K562 (cell line): ENCODE results near the gene SNX9. TPM values are rescaled to one million over a fixed set of nuclear protein-coding genes. Genes with fewer than 3 reads are reported as not detected.

Experiments used
- ATAC-seq: fragments of 200-7000 bp; cut with Tn5 transposase; 3 replicates; pipeline ENCODE4 v1.9.1; 2020; ENCODE audit warnings: moderate library complexity
- BruUV-seq: library from RNA; stranded (reverse); fragments of 400-500 nt; replicated peaks from 2 replicates; lab custom pipeline; 2021; lab: Mats Ljungman, UMichigan
- CTCF ChIA-PET: fragments of 300-600 bp; formaldehyde crosslinking; extraction: SDS; loops from one replicate; lab custom pipeline; 2021; ENCODE audit warnings: low intra/inter-chr PET ratio; lab: Yijun Ruan, JAX
- POLR2A ChIA-PET: fragments of 300-600, 350-650 bp; sonication (Branson Sonifier 250); formaldehyde crosslinking; extraction: SDS; loops from one replicate; lab custom pipeline; 2021; ENCODE audit warnings: antibody characterized with exemption, inconsistent platforms; lab: Yijun Ruan, JAX
- DNase-seq, 4 experiments: peaks; one replicate each; pipeline versions ENCODE4 v3.0.0 to v3.0.0-alpha.2; 2011 to 2018; ENCODE audit warnings: low spot score in 3 of 4, mixed read lengths in 3 of 4; ENCODE audit errors: extremely low read depth in 1 of 4
- FAIRE-seq: peaks from 2 replicates; lab custom pipeline; 2011; peaks lifted over from hg19 to GRCh38; lab: Jason Lieb, UNC
- H2AFZ ChIP-seq: 2 replicates; pipeline ENCODE4 v1.6.0; 2011; ENCODE audit warnings: low read depth, low read length, control low read depth, inconsistent platforms
- H3K27ac ChIP-seq: fragments of 200-600 bp; 3 replicates; pipeline ENCODE4 v1.8.0; 2011; ENCODE audit warnings: low read depth, mild to moderate bottlenecking, control low read depth, inconsistent platforms, low read length, moderate library complexity, mixed read lengths; ENCODE audit errors: extremely low read depth
- H3K27me3 ChIP-seq, 2 experiments: fragments of 300-600 bp in 1 of 2; 2 replicates in 1 of 2; 3 replicates in 1 of 2; pipeline versions ENCODE4 v1.6.0 to v1.8.0; 2011; ENCODE audit warnings: inconsistent platforms in 2 of 2, low read length in 2 of 2, mild to moderate bottlenecking in 1 of 2, mixed read lengths in 1 of 2, moderate library complexity in 1 of 2; ENCODE audit not compliant: control insufficient read depth in 2 of 2, insufficient read depth in 2 of 2
- H3K36me3 ChIP-seq: fragments of 300-600 bp; 3 replicates; pipeline ENCODE4 v1.8.0; 2011; ENCODE audit warnings: mild to moderate bottlenecking, low read length, inconsistent platforms; ENCODE audit not compliant: control insufficient read depth, insufficient read depth
- H3K4me1 ChIP-seq, 2 experiments: fragments of 200-600 bp in 1 of 2; replicated peaks in 1 of 2; 2 replicates in 1 of 2; 3 replicates in 1 of 2; pipeline versions ENCODE4 v1.5.1 to v1.8.0; 2011; ENCODE audit warnings: inconsistent platforms in 2 of 2, low read length in 2 of 2, mild to moderate bottlenecking in 1 of 2, mixed read lengths in 1 of 2, moderate library complexity in 1 of 2; ENCODE audit not compliant: control insufficient read depth in 2 of 2, insufficient read depth in 2 of 2
- H3K4me2 ChIP-seq: 2 replicates; pipeline ENCODE4 v1.6.1; 2011; ENCODE audit warnings: low read length, control low read depth, inconsistent platforms, mixed read lengths; ENCODE audit not compliant: insufficient read depth
- H3K4me3 ChIP-seq: fragments of 200-600 bp; sonication (generic), shearing (Covaris generic); 2 replicates; pipeline ENCODE4 v1.5.1; 2016; ENCODE audit warnings: control low read depth, inconsistent platforms
- H3K79me2 ChIP-seq: fragments of 200-600 bp; 3 replicates; pipeline ENCODE4 v1.8.0; 2011; ENCODE audit warnings: low read length, inconsistent platforms; ENCODE audit not compliant: control insufficient read depth, insufficient read depth
- H3K9ac ChIP-seq, 2 experiments: 2 replicates each; pipeline versions ENCODE4 v1.6.0 to v1.6.1; 2011; ENCODE audit warnings: low read depth in 2 of 2, low read length in 2 of 2, control low read depth in 1 of 2, inconsistent platforms in 1 of 2, mild to moderate bottlenecking in 1 of 2, mixed read lengths in 1 of 2; ENCODE audit not compliant: insufficient read depth in 1 of 2
- H3K9me1 ChIP-seq: one replicate; pipeline ENCODE4 v1.6.0; 2011; ENCODE audit warnings: inconsistent platforms, mild to moderate bottlenecking, low read length, moderate library complexity; ENCODE audit not compliant: control insufficient read depth, insufficient read depth
- H3K9me3 ChIP-seq: replicated peaks from 2 replicates; pipeline ENCODE4 v1.5.1; 2011; ENCODE audit warnings: low read depth, low read length, inconsistent platforms; ENCODE audit not compliant: control insufficient read depth, insufficient read depth
- H4K20me1 ChIP-seq: replicated peaks from 2 replicates; pipeline ENCODE4 v1.6.1; 2011; ENCODE audit warnings: low read length, inconsistent platforms, mixed read lengths; ENCODE audit not compliant: control insufficient read depth, insufficient read depth
- CCNT2 ChIP-seq: IDR thresholded peaks from 2 replicates; pipeline ENCODE4 v1.6.1; 2011; ENCODE audit warnings: borderline replicate concordance, low read depth, mild to moderate bottlenecking, moderate library complexity, mixed read lengths, low read length; ENCODE audit not compliant: insufficient read length; ENCODE audit errors: extremely low read depth
- CGGBP1 ChIP-seq: fragments of 250-450 bp; sonication (Bioruptor Pico); IDR thresholded peaks from 2 replicates; pipeline ENCODE4 v1.9.0; 2021; ENCODE audit warnings: mild to moderate bottlenecking
- GABPB1 ChIP-seq: sonication (generic); formaldehyde crosslinking; IDR thresholded peaks from 2 replicates; pipeline ENCODE4 v1.8.0; 2022; ENCODE audit warnings: mild to moderate bottlenecking, missing genetic modification reagents
- GATAD2A ChIP-seq: fragments of 450-650 bp; IDR thresholded peaks from 2 replicates; pipeline ENCODE4 v1.6.1; 2017
- HNRNPLL ChIP-seq: fragments of 200-400 bp; formaldehyde crosslinking; IDR thresholded peaks from 2 replicates; pipeline ENCODE4 v1.6.1; 2017; ENCODE audit warnings: low read length, low read depth, mild to moderate bottlenecking; ENCODE audit not compliant: poor library complexity, severe bottlenecking
- MBD2 ChIP-seq: sonication (generic); IDR thresholded peaks from 2 replicates; pipeline ENCODE4 v1.6.1; 2016; ENCODE audit warnings: low read depth, borderline replicate concordance
- PHTF2 ChIP-seq: fragments of 250-450 bp; sonication (Bioruptor Pico); IDR thresholded peaks from 2 replicates; pipeline ENCODE4 v1.5.0; 2021; ENCODE audit warnings: mild to moderate bottlenecking
- RB1 ChIP-seq: fragments of 450-650 bp; IDR thresholded peaks from 2 replicates; pipeline ENCODE4 v1.6.1; 2017; ENCODE audit warnings: low read depth, mild to moderate bottlenecking
- STAT6 ChIP-seq: sonication (generic); formaldehyde crosslinking; IDR thresholded peaks from 2 replicates; pipeline ENCODE4 v1.8.1; 2023; ENCODE audit warnings: mild to moderate bottlenecking, missing genetic modification reagents
- TAF15 ChIP-seq: fragments of 200-400 bp; formaldehyde crosslinking; IDR thresholded peaks from 2 replicates; pipeline ENCODE4 v1.6.1; 2017; ENCODE audit warnings: mild to moderate bottlenecking, low read depth, low read length, moderate library complexity
- TAF7 ChIP-seq: fragments of 450-650 bp; IDR thresholded peaks from 2 replicates; pipeline ENCODE4 v1.6.1; 2016; ENCODE audit warnings: missing genetic modification characterization, missing compliant biosample characterization
- TRIM24 ChIP-seq, 2 experiments: fragments of 450-650 bp; IDR thresholded peaks; 2 replicates each; pipeline ENCODE4 v1.6.1; 2016
- WGBS: fragments of 100-300 bp; shearing (Covaris generic); methylation state at CpG from one replicate; pipeline ENCODE4 v1.1.6; 2016; ENCODE audit warnings: low coverage, mixed read lengths; ENCODE audit not compliant: insufficient coverage; ENCODE audit errors: missing lambda C conversion rate; 5-methylcytosine and 5-hydroxymethylcytosine counted together
- in situ Hi-C: fragments of 300-500 bp; cut with MboI; formaldehyde crosslinking; loops from 4 replicates; pipeline ENCODE4 v1.15.0; 2018; ENCODE audit warnings: inconsistent platforms, mixed read lengths
- intact Hi-C: fragments of 100-400 bp; cut with micrococcal nuclease; formaldehyde crosslinking; loops from 2 replicates; pipeline ENCODE4 v1.14.2; 2022
- polyA plus RNA-seq, 8 experiments: library from polyadenylated mRNA; depleted of rRNA in 4 of 8; stranded (reverse) in 5 of 8; unstranded in 3 of 8; fragments of >200 nt; fragmentation: Nextera tagmentation in 2 of 8; fragmentation: Illumina TruSeq in 1 of 8; extraction: Ambion mirVana in 2 of 8; extraction: Trizol in 1 of 8; gene quantifications; 2 replicates each; pipeline versions ENCODE4 v1.2.1 to v1.2.3, GENCODE V29; 2011 to 2014; ENCODE audit warnings: inconsistent platforms in 1 of 8, missing spikeins in 1 of 8
- total RNA-seq, 7 experiments: library from RNA; depleted of rRNA in 6 of 7; stranded (reverse); fragments of >200 nt in 6 of 7; fragmentation: Illumina TruSeq in 2 of 7; extraction: Trizol in 2 of 7; gene quantifications; 2 replicates each; pipeline versions ENCODE4 v1.2.1 to v1.2.3, GENCODE V29; 2011 to 2021; ENCODE audit warnings: low replicate concordance in 1 of 7
- TF ChIP-seq, protein P1 (sequence below): fragments of 150-350 bp; conservative IDR thresholded peaks from 2 replicates; pipeline ENCODE4 v1.6.1; 2014; ENCODE audit warnings: low read length

SNX9 gene
- total and polyA plus RNA-seq, 9 of the 15 experiments (the other 6 are each of a cell fraction or from before 2014, with no cell fraction given): 6.0 to 81.7 (median 57.1) TPM

DNA sequence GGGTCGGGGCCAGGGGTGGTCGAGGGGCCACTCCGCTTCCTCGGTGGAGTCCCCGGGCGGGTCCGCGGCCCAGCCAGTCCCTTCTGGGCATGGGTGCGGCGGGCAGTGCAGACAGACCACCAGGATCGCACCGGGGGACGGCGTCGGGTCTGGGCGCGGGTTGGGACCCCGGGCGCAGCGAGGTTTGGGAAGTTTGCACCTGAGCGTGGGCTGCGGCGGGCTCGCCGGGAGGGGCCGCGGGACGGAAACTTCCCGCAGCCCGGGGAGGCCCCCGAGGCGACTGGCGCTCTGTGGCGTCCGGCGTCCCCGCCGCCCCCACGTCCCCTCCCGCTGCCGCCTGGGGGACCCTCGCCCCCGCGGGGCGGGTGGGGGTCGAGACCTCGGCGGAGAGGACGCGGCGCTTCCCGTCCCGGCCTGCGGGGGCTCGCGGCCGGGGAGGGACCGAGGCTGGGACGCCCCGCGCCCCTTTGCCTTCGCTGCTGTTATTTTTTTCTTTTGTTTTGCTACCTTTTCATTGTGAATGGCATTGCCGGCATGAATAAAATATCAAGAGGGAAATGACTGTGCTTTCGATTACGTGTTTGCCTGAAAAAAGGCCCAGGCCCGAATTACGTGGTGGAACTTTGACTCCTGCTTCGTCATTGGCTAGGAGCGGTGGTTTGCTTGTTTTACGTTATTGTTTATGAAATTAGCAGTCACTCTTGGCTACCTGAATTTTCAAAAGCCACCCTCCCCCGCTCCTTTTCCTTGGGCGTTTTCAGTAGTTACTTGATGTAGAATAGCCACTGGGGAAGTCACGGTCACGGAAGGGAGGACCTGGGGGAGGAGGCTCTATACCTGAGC is 703 bp downstream of the SNX9 start:
- peak overlapping the region; percentile 86 for H3K4me2 ChIP-seq
- no peaks in the 10 kb centered on the region for H3K27me3 ChIP-seq
- peaks cover 16% of the 10 kb centered on the region in 2 experiments; a peak in 4 of 5 replicates for H3K4me1 ChIP-seq
- no TSS peak for BruUV-seq
- in situ Hi-C loops: no loop called here
- H4K20me1 ChIP-seq: no peaks in the 10 kb centered on the region
- under 1% methylated on average over 38 of the region's 74 CpGs for WGBS
- peak overlapping the region; percentile 91 for H3K27ac ChIP-seq
- H3K79me2 ChIP-seq: peaks cover 51% of the 10 kb centered on the region
- peaks cover 4% of the 10 kb centered on the region; the same call in 2 of the 3 replicates for H3K36me3 ChIP-seq
- POLR2A ChIA-PET: interaction anchor here (1.6 kb wide), 1 partner anchor 16 kb away, joined by 5 read pairs; no protein-coding TSS in a partner anchor
- peak; percentile 56 to 85 (median 72) for DNase-seq
- peak overlapping the region; percentile 68 for H3K4me3 ChIP-seq
- peak overlapping the region; percentile 96 to 99 for H3K9ac ChIP-seq
- CTCF ChIA-PET: no interaction called here
- H3K9me3 ChIP-seq: no peaks in the 10 kb centered on the region; the same call in 1 of the 2 replicates
- intact Hi-C loops: loop anchor here (2.0 kb wide), 2 partner anchors 37 to 61 kb away; no protein-coding TSS in a partner anchor
- peak overlapping the region; percentile 50 for H2AFZ ChIP-seq
- FAIRE-seq: peak; percentile 80
- ATAC-seq: peak; percentile 59
- H3K9me1 ChIP-seq: no peaks in the 10 kb centered on the region
- TF ChIP-seq, protein P1, sequence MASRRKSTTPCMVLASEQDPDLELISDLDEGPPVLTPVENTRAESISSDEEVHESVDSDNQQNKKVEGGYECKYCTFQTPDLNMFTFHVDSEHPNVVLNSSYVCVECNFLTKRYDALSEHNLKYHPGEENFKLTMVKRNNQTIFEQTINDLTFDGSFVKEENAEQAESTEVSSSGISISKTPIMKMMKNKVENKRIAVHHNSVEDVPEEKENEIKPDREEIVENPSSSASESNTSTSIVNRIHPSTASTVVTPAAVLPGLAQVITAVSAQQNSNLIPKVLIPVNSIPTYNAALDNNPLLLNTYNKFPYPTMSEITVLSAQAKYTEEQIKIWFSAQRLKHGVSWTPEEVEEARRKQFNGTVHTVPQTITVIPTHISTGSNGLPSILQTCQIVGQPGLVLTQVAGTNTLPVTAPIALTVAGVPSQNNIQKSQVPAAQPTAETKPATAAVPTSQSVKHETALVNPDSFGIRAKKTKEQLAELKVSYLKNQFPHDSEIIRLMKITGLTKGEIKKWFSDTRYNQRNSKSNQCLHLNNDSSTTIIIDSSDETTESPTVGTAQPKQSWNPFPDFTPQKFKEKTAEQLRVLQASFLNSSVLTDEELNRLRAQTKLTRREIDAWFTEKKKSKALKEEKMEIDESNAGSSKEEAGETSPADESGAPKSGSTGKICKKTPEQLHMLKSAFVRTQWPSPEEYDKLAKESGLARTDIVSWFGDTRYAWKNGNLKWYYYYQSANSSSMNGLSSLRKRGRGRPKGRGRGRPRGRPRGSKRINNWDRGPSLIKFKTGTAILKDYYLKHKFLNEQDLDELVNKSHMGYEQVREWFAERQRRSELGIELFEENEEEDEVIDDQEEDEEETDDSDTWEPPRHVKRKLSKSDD: no peak
- no peak for TF ChIP-seq CGGBP1 (CRISPR knock-in tag)
- no peak for TF ChIP-seq STAT6
- no peak for TF ChIP-seq CCNT2
- TF ChIP-seq MBD2: no peak
- peak; percentile 73 for TF ChIP-seq HNRNPLL
- peak; percentile 49 for TF ChIP-seq RB1
- TF ChIP-seq PHTF2 (CRISPR knock-in tag): no peak
- TF ChIP-seq TAF15: no peak
- no peak for TF ChIP-seq GATAD2A
- TF ChIP-seq TAF7 (tag): no peak
- peak; percentile 40; the same call in 1 of the 2 replicates for TF ChIP-seq GABPB1 (CRISPR knock-in tag)
- TF ChIP-seq TRIM24 (IDR thresholded peaks at IDR 0.05): 0 out of 4 replicates have a peak, but pooled peaks of 1 of the 2 experiments have one; percentile 10
